H1 (cell line): ENCODE data around the gene ACAD11. TPM values are rescaled to one million over a fixed set of nuclear protein-coding genes. Genes with fewer than 3 reads are reported as not detected.

Experiments
- CTCF ChIA-PET: fragments of 300-600 bp; sonication (Branson Sonifier 250); formaldehyde crosslinking; loops from one replicate; lab custom pipeline; 2021; ENCODE audit not compliant: partially characterized antibody; lab: Charles Lee
- POLR2A ChIA-PET: fragments of 300-600 bp; sonication (Branson Sonifier 250); formaldehyde crosslinking; loops from one replicate; lab custom pipeline; 2021; ENCODE audit warnings: inconsistent platforms; ENCODE audit not compliant: partially characterized antibody; lab: Charles Lee
- DNase-seq, 2 experiments: peaks; one replicate each; pipeline versions ENCODE4 v3.0.0 to v3.0.0-alpha.2; 2010 to 2022; ENCODE audit warnings: low spot score in 2 of 2, low read depth in 1 of 2, mixed read lengths in 1 of 2
- FAIRE-seq: peaks from 2 replicates; lab custom pipeline; 2011; peaks lifted over from hg19 to GRCh38; lab: Jason Lieb, UNC
- H2AFZ ChIP-seq: 2 replicates; pipeline ENCODE4 v1.8.1; 2012; ENCODE audit warnings: low read length, inconsistent platforms
- H2AK5ac ChIP-seq: 2 replicates; pipeline ENCODE4 v1.6.1; 2013; ENCODE audit warnings: low read depth, low read length
- H2BK120ac ChIP-seq: replicated peaks from 2 replicates; pipeline ENCODE3; 2013; ENCODE audit warnings: low read depth, low read length, inconsistent platforms
- H2BK12ac ChIP-seq: 2 replicates; pipeline ENCODE4 v1.6.1; 2013; ENCODE audit warnings: low read depth, low read length
- H2BK15ac ChIP-seq: 2 replicates; pipeline ENCODE4 v1.6.1; 2013; ENCODE audit warnings: low read length
- H2BK20ac ChIP-seq: 2 replicates; pipeline ENCODE4 v1.6.1; 2013; ENCODE audit warnings: low read length
- H2BK5ac ChIP-seq: 2 replicates; pipeline ENCODE4 v1.6.1; 2013; ENCODE audit warnings: low read depth, low read length
- H3K14ac ChIP-seq: 2 replicates; pipeline ENCODE4 v1.6.1; 2013; ENCODE audit warnings: inconsistent platforms; ENCODE audit not compliant: insufficient read length
- H3K18ac ChIP-seq: 2 replicates; pipeline ENCODE4 v1.6.1; 2013; ENCODE audit warnings: low read length; ENCODE audit errors: extremely low read depth
- H3K23ac ChIP-seq: 2 replicates; pipeline ENCODE4 v1.6.1; 2013; ENCODE audit warnings: inconsistent platforms; ENCODE audit not compliant: insufficient read length
- H3K23me2 ChIP-seq: 2 replicates; pipeline ENCODE4 v1.6.1; 2013; ENCODE audit warnings: low read depth, low read length
- H3K27ac ChIP-seq: 2 replicates; pipeline ENCODE4 v1.6.1; 2011; ENCODE audit warnings: low read depth, low read length, inconsistent platforms
- H3K27me3 ChIP-seq, 4 experiments: replicated peaks in 1 of 4; 1 replicate in 1 of 4; 2 replicates in 3 of 4; pipeline versions ENCODE4 v1.6.1 to v1.8.1; 2011 to 2013; ENCODE audit warnings: low read length in 3 of 4, mild to moderate bottlenecking in 3 of 4, inconsistent platforms in 2 of 4, mixed read lengths in 2 of 4, moderate library complexity in 1 of 4; ENCODE audit not compliant: control insufficient read depth in 3 of 4, insufficient read depth in 3 of 4; ENCODE audit errors: extremely low read depth in 1 of 4
- H3K36me3 ChIP-seq, 4 experiments: 2 replicates each; pipeline versions ENCODE4 v1.6.1 to v1.8.1; 2011 to 2013; ENCODE audit warnings: mild to moderate bottlenecking in 4 of 4, low read length in 3 of 4, moderate library complexity in 2 of 4, control low read depth in 1 of 4, inconsistent platforms in 1 of 4; ENCODE audit not compliant: insufficient read depth in 4 of 4, control insufficient read depth in 2 of 4
- H3K4ac ChIP-seq: replicated peaks from 2 replicates; pipeline ENCODE3; 2013; ENCODE audit warnings: low read length, low read depth, mixed read lengths, inconsistent platforms; ENCODE audit not compliant: insufficient read length
- H3K4me1 ChIP-seq, 4 experiments: replicated peaks in 1 of 4; 1 replicate in 1 of 4; 2 replicates in 3 of 4; pipeline versions ENCODE4 v1.6.1 to v1.8.1; 2011 to 2013; ENCODE audit warnings: low read length in 3 of 4, inconsistent platforms in 2 of 4, mixed read lengths in 1 of 4; ENCODE audit not compliant: insufficient read depth in 4 of 4, control insufficient read depth in 3 of 4
- H3K4me2 ChIP-seq, 2 experiments: 2 replicates each; pipeline versions ENCODE4 v1.6.1 to v1.8.1; 2011 to 2013; ENCODE audit warnings: low read depth in 2 of 2, low read length in 2 of 2, control low read depth in 1 of 2, inconsistent platforms in 1 of 2, mild to moderate bottlenecking in 1 of 2; ENCODE audit not compliant: insufficient read depth in 1 of 2
- H3K4me3 ChIP-seq, 4 experiments: fragments of 200-600, 300-600 bp in 1 of 4; sonication (generic), shearing (Covaris generic), sonication (Bioruptor Twin) in 1 of 4; 2 replicates each; pipeline versions ENCODE4 v1.5.1 to v1.8.1; 2011 to 2016; ENCODE audit warnings: low read length in 4 of 4, low read depth in 3 of 4, control low read depth in 2 of 4, inconsistent platforms in 2 of 4, mild to moderate bottlenecking in 2 of 4, mixed read lengths in 1 of 4, moderate library complexity in 1 of 4; ENCODE audit not compliant: insufficient read depth in 2 of 4; ENCODE audit errors: extremely low read depth in 1 of 4
- H3K56ac ChIP-seq: replicated peaks from 2 replicates; pipeline ENCODE3; 2013; ENCODE audit warnings: low read depth, mild to moderate bottlenecking, mixed read lengths, low read length, inconsistent platforms; ENCODE audit not compliant: insufficient read length
- H3K79me1 ChIP-seq: 2 replicates; pipeline ENCODE4 v1.6.1; 2013; ENCODE audit warnings: low read depth, low read length, control low read depth
- H3K79me2 ChIP-seq, 2 experiments: 2 replicates each; pipeline versions ENCODE4 v1.6.1 to v1.8.1; 2012 to 2013; ENCODE audit warnings: low read length in 2 of 2, mild to moderate bottlenecking in 2 of 2, inconsistent platforms in 1 of 2; ENCODE audit not compliant: insufficient read depth in 2 of 2, control insufficient read depth in 1 of 2
- H3K9ac ChIP-seq, 4 experiments: replicated peaks in 1 of 4; 1 replicate in 1 of 4; 2 replicates in 3 of 4; pipeline versions ENCODE4 v1.6.1 to v1.8.1; 2011 to 2013; ENCODE audit warnings: low read depth in 3 of 4, low read length in 3 of 4, control low read depth in 2 of 4, mild to moderate bottlenecking in 2 of 4, moderate library complexity in 2 of 4, inconsistent platforms in 1 of 4; ENCODE audit errors: extremely low read depth in 1 of 4
- H3K9me3 ChIP-seq, 2 experiments: 2 replicates each; pipeline versions ENCODE4 v1.6.1 to v1.8.1; 2012 to 2013; ENCODE audit warnings: mild to moderate bottlenecking in 2 of 2, moderate library complexity in 2 of 2, control low read depth in 1 of 2, inconsistent platforms in 1 of 2, low read depth in 1 of 2, low read length in 1 of 2, mixed read lengths in 1 of 2; ENCODE audit not compliant: insufficient read depth in 2 of 2
- H4K20me1 ChIP-seq, 2 experiments: replicated peaks in 1 of 2; 2 replicates each; pipeline versions ENCODE3 to v1.8.1; 2011 to 2013; ENCODE audit warnings: inconsistent platforms in 2 of 2, low read length in 2 of 2, mild to moderate bottlenecking in 1 of 2; ENCODE audit not compliant: insufficient read depth in 2 of 2, control insufficient read depth in 1 of 2
- H4K5ac ChIP-seq: 2 replicates; pipeline ENCODE4 v1.6.1; 2013; ENCODE audit warnings: low read length, low read depth, mixed read lengths, inconsistent platforms; ENCODE audit not compliant: insufficient read length
- H4K8ac ChIP-seq: 2 replicates; pipeline ENCODE4 v1.8.0; 2013; ENCODE audit warnings: mild to moderate bottlenecking, moderate library complexity, low read length, inconsistent platforms; ENCODE audit not compliant: insufficient read depth; ENCODE audit errors: extremely low read depth
- H4K91ac ChIP-seq: replicated peaks from 2 replicates; pipeline ENCODE3; 2013; ENCODE audit warnings: low read length, mixed read lengths, inconsistent platforms; ENCODE audit not compliant: insufficient read length
- TAF1 ChIP-seq: IDR thresholded peaks from 2 replicates; pipeline ENCODE4 v1.6.1; 2011; ENCODE audit warnings: mild to moderate bottlenecking, low read depth, low read length
- TAF7 ChIP-seq: optimal IDR thresholded peaks from 2 replicates; pipeline ENCODE3; 2011; ENCODE audit warnings: low read depth, mild to moderate bottlenecking, inconsistent platforms, low read length, moderate library complexity, borderline replicate concordance
- TBP ChIP-seq: IDR thresholded peaks from 2 replicates; pipeline ENCODE4 v1.6.1; 2011; ENCODE audit warnings: low read depth, low read length, improper control_type of control experiment
- TCF12 ChIP-seq: IDR thresholded peaks from 2 replicates; pipeline ENCODE4 v1.6.1; 2011; ENCODE audit warnings: low read depth, mild to moderate bottlenecking, low read length
- WGBS, 2 experiments: shearing (Covaris generic) in 1 of 2; methylation state at CpG; one replicate each; pipeline versions ENCODE4 v1.1.6 to v1.1.7; 2013 to 2015; ENCODE audit warnings: low lambda C conversion rate in 2 of 2, mixed read lengths in 2 of 2, inconsistent platforms in 1 of 2, low coverage in 1 of 2, missing lambda C conversion rate in 1 of 2; ENCODE audit not compliant: insufficient replicate concordance in 2 of 2, insufficient coverage in 1 of 2, insufficient read length in 1 of 2; ENCODE audit errors: extremely low coverage in 1 of 2, missing lambda C conversion rate in 1 of 2; 5-methylcytosine and 5-hydroxymethylcytosine counted together
- polyA plus RNA-seq, 7 experiments: library from polyadenylated mRNA; depleted of rRNA in 3 of 7; stranded (reverse) in 5 of 7; unstranded in 2 of 7; fragments of >200 nt in 5 of 7; fragments of 200-250 nt in 2 of 7; gene quantifications; 1 replicate in 5 of 7; 2 replicates in 1 of 7; 4 replicates in 1 of 7; pipeline versions ENCODE4 v1.2.1 to v1.2.3, GENCODE V29; 2011 to 2013; ENCODE audit warnings: missing spikeins in 2 of 7, mixed read lengths in 2 of 7
- total RNA-seq: library from RNA; stranded (reverse); fragmentation: NEBNext Ultra II Directional; extraction: Animal tissue kit (Norgen Biotek cat#: 25700); gene quantifications from 2 replicates; pipeline ENCODE4 v1.2.1, GENCODE V29; 2021
- TF ChIP-seq, protein P1 (sequence below): IDR thresholded peaks from 2 replicates; pipeline ENCODE4 v1.6.1; 2012; ENCODE audit warnings: low read length, inconsistent platforms
- TF ChIP-seq, protein P2 (sequence below): IDR thresholded peaks from 2 replicates; pipeline ENCODE4 v1.6.1; 2011; ENCODE audit warnings: low read length, improper control_type of control experiment

The ACAD11 gene
- total and polyA plus RNA-seq, 2 of the 8 experiments (the other 6 are each of a cell fraction or from before 2014, with no cell fraction given): 5.5 to 11.0 TPM

DNA sequence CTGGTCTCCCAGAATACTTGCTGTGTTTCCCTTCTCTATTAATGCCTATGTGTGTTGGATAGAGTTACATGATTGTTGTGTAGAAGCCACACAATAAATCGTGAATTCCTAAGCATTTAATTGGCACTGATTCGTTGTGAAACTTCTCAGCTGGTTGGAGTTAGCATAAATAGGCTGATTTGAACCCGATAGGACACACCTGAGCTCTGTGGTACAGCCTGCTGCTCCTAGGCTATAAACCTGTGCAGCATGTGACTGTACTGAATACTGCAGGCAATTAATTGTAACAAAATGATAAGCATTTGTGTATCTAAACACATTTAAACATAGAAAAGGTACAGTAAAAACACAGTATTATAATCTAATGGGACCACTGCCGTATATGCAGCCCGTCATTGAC, 4.9 kb downstream of the ACAD11 start:
- Histone ChIP-seq H3K27ac (no peak overlapping the region), H3K4ac (no peak overlapping the region), H2BK15ac (no peak overlapping the region), H2BK12ac (no peak overlapping the region), H2BK120ac (no peak overlapping the region), H3K18ac (no peak overlapping the region), H3K9ac (no peak overlapping the region), H3K56ac (no peak overlapping the region), H3K23ac (no peak overlapping the region), H3K79me2 (no peaks in the 10 kb centered on the region), H3K4me3 (no peak overlapping the region), H2AFZ (no peak overlapping the region), H2AK5ac (no peak overlapping the region), H4K20me1 (no peaks in the 10 kb centered on the region), H4K91ac (no peak overlapping the region), H4K5ac (no peak overlapping the region), H2BK20ac (no peak overlapping the region), H3K36me3 (no peaks in the 10 kb centered on the region), H4K8ac (no peak overlapping the region), H3K27me3 (no peaks in the 10 kb centered on the region), H3K23me2 (peaks cover 4% of the 10 kb centered on the region; the same call in 1 of the 2 replicates), H3K14ac (no peak overlapping the region), H3K9me3 (no peaks in the 10 kb centered on the region), H3K4me2 (no peak overlapping the region), H3K79me1 (no peaks in the 10 kb centered on the region), H2BK5ac (no peak overlapping the region), H3K4me1 (no peaks in the 10 kb centered on the region; a peak in 1 of 7 replicates)
- POLR2A ChIA-PET: no interaction called here
- DNase-seq (no peak), FAIRE-seq (no peak)
- TF ChIP-seq, protein P1, sequence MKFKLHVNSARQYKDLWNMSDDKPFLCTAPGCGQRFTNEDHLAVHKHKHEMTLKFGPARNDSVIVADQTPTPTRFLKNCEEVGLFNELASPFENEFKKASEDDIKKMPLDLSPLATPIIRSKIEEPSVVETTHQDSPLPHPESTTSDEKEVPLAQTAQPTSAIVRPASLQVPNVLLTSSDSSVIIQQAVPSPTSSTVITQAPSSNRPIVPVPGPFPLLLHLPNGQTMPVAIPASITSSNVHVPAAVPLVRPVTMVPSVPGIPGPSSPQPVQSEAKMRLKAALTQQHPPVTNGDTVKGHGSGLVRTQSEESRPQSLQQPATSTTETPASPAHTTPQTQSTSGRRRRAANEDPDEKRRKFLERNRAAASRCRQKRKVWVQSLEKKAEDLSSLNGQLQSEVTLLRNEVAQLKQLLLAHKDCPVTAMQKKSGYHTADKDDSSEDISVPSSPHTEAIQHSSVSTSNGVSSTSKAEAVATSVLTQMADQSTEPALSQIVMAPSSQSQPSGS: no peak
- TF ChIP-seq TBP (no peak), TAF7 (no peak), TAF1 (no peak), TCF12 (no peak)
- TF ChIP-seq, protein P2, sequence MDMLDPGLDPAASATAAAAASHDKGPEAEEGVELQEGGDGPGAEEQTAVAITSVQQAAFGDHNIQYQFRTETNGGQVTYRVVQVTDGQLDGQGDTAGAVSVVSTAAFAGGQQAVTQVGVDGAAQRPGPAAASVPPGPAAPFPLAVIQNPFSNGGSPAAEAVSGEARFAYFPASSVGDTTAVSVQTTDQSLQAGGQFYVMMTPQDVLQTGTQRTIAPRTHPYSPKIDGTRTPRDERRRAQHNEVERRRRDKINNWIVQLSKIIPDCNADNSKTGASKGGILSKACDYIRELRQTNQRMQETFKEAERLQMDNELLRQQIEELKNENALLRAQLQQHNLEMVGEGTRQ: no peak
- 84% methylated on average over 5 of the region's 5 CpGs; no CpG with 5 or more reads in 1 of the 2 experiments for WGBS, 2 experiments
- CTCF ChIA-PET: interaction anchor here (1.7 to 4.3 kb wide), 2 partner anchors 12 to 29 kb away, joined by 3 to 23 read pairs; no protein-coding TSS in a partner anchor
